HCT116 (cell line): ENCODE data around the gene GFER. TPM values are rescaled to one million over a fixed set of nuclear protein-coding genes. Genes with fewer than 3 reads are reported as not detected.

Source experiments
- ATAC-seq: fragments of 200-7000 bp; cut with Tn5 transposase; 2 replicates; pipeline ENCODE4 v1.9.1; 2020; ENCODE audit warnings: mild to moderate bottlenecking, moderate library complexity
- BruUV-seq: library from RNA; stranded (reverse); fragments of 400-500 nt; replicated peaks from 2 replicates; lab custom pipeline; 2021; lab: Mats Ljungman, UMichigan
- CTCF ChIA-PET: fragments of 300-600 bp; sonication (Branson Sonifier 250); formaldehyde crosslinking; loops from one replicate; lab custom pipeline; 2021; ENCODE audit warnings: antibody characterized with exemption; lab: Charles Lee
- POLR2A ChIA-PET: fragments of 300-600, 350-600 bp; sonication (Branson Sonifier 250); formaldehyde crosslinking; loops from one replicate; lab custom pipeline; 2021; ENCODE audit warnings: antibody characterized with exemption; lab: Charles Lee
- RAD21 ChIA-PET, 2 experiments: fragments of 300-600 bp; sonication (Branson Sonifier 250); formaldehyde crosslinking; loops; one replicate each; lab custom pipeline; 2023; ENCODE audit warnings: low total read pairs in 2 of 2; ENCODE audit not compliant: uncharacterized antibody in 2 of 2, unreplicated experiment in 2 of 2, low non-redundant PET in 1 of 2; lab: Charles Lee
- DNase-seq: peaks from one replicate; pipeline ENCODE4 v3.0.0-alpha.2; 2010; ENCODE audit warnings: low read depth, low spot score
- H2AFZ ChIP-seq: fragments of 200-600 bp; shearing (Covaris generic), sonication (generic); 2 replicates; pipeline ENCODE4 v1.6.1; 2017; ENCODE audit warnings: low read depth, mixed run types, mixed read lengths, antibody characterized with exemption, low read length; ENCODE audit not compliant: poor library complexity, severe bottlenecking
- H3K27ac ChIP-seq: 2 replicates; pipeline ENCODE4 v1.5.1; 2012; ENCODE audit warnings: low read depth, low read length
- H3K27me3 ChIP-seq: fragments of 200-600 bp; sonication (generic); 2 replicates; pipeline ENCODE4 v1.6.1; 2016; ENCODE audit warnings: mixed run types, low read length, mixed read lengths; ENCODE audit not compliant: insufficient read depth
- H3K36me3 ChIP-seq, 2 experiments: fragments of 200-500 bp in 1 of 2; fragments of 200-600 bp in 1 of 2; sonication (Bioruptor generic) in 1 of 2; sonication (generic) in 1 of 2; 2 replicates each; pipeline versions ENCODE4 v1.5.1 to v1.6.1; 2014 to 2016; ENCODE audit warnings: low read length in 2 of 2, inconsistent platforms in 1 of 2, mixed read lengths in 1 of 2, mixed run types in 1 of 2; ENCODE audit not compliant: insufficient read depth in 2 of 2, control insufficient read depth in 1 of 2
- H3K4me1 ChIP-seq, 2 experiments: fragments of 200-600 bp in 1 of 2; sonication (generic) in 1 of 2; 2 replicates each; pipeline versions ENCODE4 v1.5.1 to v1.6.1; 2012 to 2017; ENCODE audit warnings: low read length in 2 of 2, inconsistent platforms in 1 of 2, mild to moderate bottlenecking in 1 of 2, mixed read lengths in 1 of 2, mixed run types in 1 of 2, moderate library complexity in 1 of 2; ENCODE audit not compliant: insufficient read depth in 2 of 2, control insufficient read depth in 1 of 2
- H3K4me2 ChIP-seq: fragments of 200-600 bp; sonication (generic); 2 replicates; pipeline ENCODE4 v1.6.1; 2017; ENCODE audit warnings: mixed run types, low read length, mixed read lengths
- H3K4me3 ChIP-seq, 2 experiments: fragments of 200-600 bp in 1 of 2; sonication (generic) in 1 of 2; replicated peaks in 1 of 2; 2 replicates each; pipeline ENCODE4 v1.5.1; 2011 to 2016; ENCODE audit warnings: low read length in 2 of 2, control low read depth in 1 of 2, low read depth in 1 of 2, mild to moderate bottlenecking in 1 of 2, mixed read lengths in 1 of 2, mixed run types in 1 of 2
- H3K79me2 ChIP-seq: fragments of 200-600 bp; sonication (generic); 2 replicates; pipeline ENCODE4 v1.6.1; 2017; ENCODE audit warnings: mild to moderate bottlenecking, mixed run types, low read length, moderate library complexity, mixed read lengths; ENCODE audit not compliant: insufficient read depth
- H3K9ac ChIP-seq: fragments of 200-600 bp; sonication (generic); 2 replicates; pipeline ENCODE4 v1.6.1; 2016; ENCODE audit warnings: low read length, mixed read lengths
- H3K9me2 ChIP-seq: fragments of 200-600 bp; sonication (generic), shearing (Covaris generic); 2 replicates; pipeline ENCODE4 v1.6.1; 2017; ENCODE audit warnings: mixed run types, mild to moderate bottlenecking, moderate library complexity; ENCODE audit not compliant: insufficient read depth
- H3K9me3 ChIP-seq, 2 experiments: fragments of 200-500 bp in 1 of 2; fragments of 200-600 bp in 1 of 2; sonication (Bioruptor generic) in 1 of 2; sonication (generic) in 1 of 2; 2 replicates each; pipeline ENCODE4 v1.6.1; 2014 to 2017; ENCODE audit warnings: low read length in 2 of 2, mixed read lengths in 2 of 2, inconsistent platforms in 1 of 2, low read depth in 1 of 2, mild to moderate bottlenecking in 1 of 2, mixed run types in 1 of 2, moderate library complexity in 1 of 2; ENCODE audit not compliant: control insufficient read depth in 1 of 2, insufficient read depth in 1 of 2
- H4K20me1 ChIP-seq: fragments of 200-600 bp; sonication (generic), shearing (Covaris generic); 2 replicates; pipeline ENCODE4 v1.6.1; 2017; ENCODE audit warnings: mixed run types, mild to moderate bottlenecking, moderate library complexity; ENCODE audit not compliant: insufficient read depth
- MAX ChIP-seq: IDR thresholded peaks from 2 replicates; pipeline ENCODE4 v1.6.1; 2012
- REST ChIP-seq: IDR thresholded peaks from 2 replicates; pipeline ENCODE4 v1.6.1; 2012; ENCODE audit warnings: low read depth
- YY1 ChIP-seq: IDR thresholded peaks from 2 replicates; pipeline ENCODE4 v1.6.1; 2011; ENCODE audit warnings: low read length, low read depth, moderate library complexity, mild to moderate bottlenecking; ENCODE audit not compliant: insufficient replicate concordance; ENCODE audit errors: extremely low read depth
- ZFX ChIP-seq: fragments of 450-650 bp; IDR thresholded peaks from 2 replicates; pipeline ENCODE4 v1.6.1; 2017
- intact Hi-C: fragments of 100-400 bp; cut with micrococcal nuclease; formaldehyde crosslinking; loops from 2 replicates; pipeline ENCODE4 v1.10.0; 2022
- total RNA-seq: library from RNA; stranded (reverse); gene quantifications from one replicate; pipeline ENCODE4 v1.2.1, GENCODE V29; 2021; ENCODE audit not compliant: unreplicated experiment

GFER gene
- total RNA-seq, 1 experiment from 2014 or later: 47.3 TPM

GRCh38 chr16:1991948-1992703, 8.1 kb downstream of the GFER start:
- Histone ChIP-seq H3K4me1 (peaks cover 11 to 34% of the 10 kb centered on the region in 2 experiments; a peak in 3 of 4 replicates), H3K4me3 (no peak overlapping the region), H3K9ac (no peak overlapping the region), H3K9me3 (no peaks in the 10 kb centered on the region), H3K4me2 (peak overlapping the region; percentile 27; the same call in 1 of the 2 replicates)
- ChIA-PET CTCF (interaction anchor here (1.6 kb wide), 1 partner anchor 12 kb away, joined by 9 read pairs; no protein-coding TSS in a partner anchor), POLR2A (no interaction called here)
- intact Hi-C loops: no loop called here
- ATAC-seq: peak; percentile 75
- TF ChIP-seq ZFX (no peak), REST (no peak), YY1 (no peak), MAX (peak; percentile 68)
- TF ChIP-seq, all 23 proteins: peak for 1
- no peaks in the 10 kb centered on the region for H3K79me2 ChIP-seq
- peak overlapping the region; percentile 43; the same call in 1 of the 2 replicates for H3K27ac ChIP-seq
- no peak overlapping the region for H2AFZ ChIP-seq
- no peaks in the 10 kb centered on the region for H4K20me1 ChIP-seq
- no TSS peak for BruUV-seq
- peak; percentile 61 for DNase-seq
- H3K36me3 ChIP-seq: peaks cover 0 to under 1% of the 10 kb centered on the region in 2 experiments; a peak in 2 of 4 replicates
- H3K9me2 ChIP-seq: no peaks in the 10 kb centered on the region
- RAD21 ChIA-PET: no interaction called here
- no peaks in the 10 kb centered on the region for H3K27me3 ChIP-seq
